Measurements from ENCODE around the gene BCLAF3. TPM values are rescaled to one million over a fixed set of nuclear protein-coding genes. Genes with fewer than 3 reads are reported as not detected.

Gene BCLAF3
- 10 to 100 TPM in 5 of 6 donors, 1 to 10 TPM in 1; 6.1 to 23.0 (median 13.8) TPM for total RNA-seq

GRCh38 chrX:19990556-19991349 lies at the start of gene BCLAF3:
BCLAF3 (minus strand) TSS chrX:19991061; CDS start chrX:19970264, 20,797 bp downstream.
- Histone ChIP-seq H3K4me3 (peak within 1 kb of the TSS; percentile 52 to 82 (median 77)), H3K36me3 (no peaks in the 10 kb centered on the region), H3K27me3 (no peaks in the 10 kb centered on the region), H3K27ac (peak within 1 kb of the TSS; percentile 78 to 88 (median 78)), H3K4me1 (peaks cover 0 to 13% (median 2%) of the 10 kb centered on the region in 4 donors), H3K9me3 (no peaks in the 10 kb centered on the region)
- peak; percentile 99 to 100 for ATAC-seq (ENCODE audit: low FRiP score in 2 of 2)
- no peak for TF ChIP-seq EP300 (IDR thresholded peaks at IDR 0.05)
- peak in 1 of 2 donors; percentile 15 for TF ChIP-seq POLR2AphosphoS5 (IDR thresholded peaks at IDR 0.05)
- peak; percentile 75 to 94 (median 88) for TF ChIP-seq CTCF (IDR thresholded peaks at IDR 0.05)
- peak in 1 of 4 donors; percentile 10 for TF ChIP-seq POLR2A (IDR thresholded peaks at IDR 0.05)
- 19% methylated on average over 39 of the region's 103 CpGs; no CpG with 5 or more reads in 1 of the 2 donors for WGBS, 2 donors
- peak; percentile 93 to 98 for DNase-seq

GRCh38 chrX:20038966-20039365 lies 48.1 kb upstream of the BCLAF3 start:
- TF ChIP-seq POLR2AphosphoS5 (IDR thresholded peaks at IDR 0.05) (no peak), EP300 (IDR thresholded peaks at IDR 0.05) (no peak), CTCF (IDR thresholded peaks at IDR 0.05) (no peak), POLR2A (IDR thresholded peaks at IDR 0.05) (no peak)
- 69 to 87% methylated on average over 3 of the region's 3 CpGs for WGBS, 2 donors
- Histone ChIP-seq H3K27ac (no peak overlapping the region), H3K27me3 (no peaks in the 10 kb centered on the region), H3K36me3 (no peaks in the 10 kb centered on the region), H3K4me1 (no peaks in the 10 kb centered on the region), H3K4me3 (no peak overlapping the region), H3K9me3 (no peaks in the 10 kb centered on the region)
- DNase-seq (no peak), ATAC-seq (ENCODE audit: low FRiP score in 2 of 2) (no peak)

DNA sequence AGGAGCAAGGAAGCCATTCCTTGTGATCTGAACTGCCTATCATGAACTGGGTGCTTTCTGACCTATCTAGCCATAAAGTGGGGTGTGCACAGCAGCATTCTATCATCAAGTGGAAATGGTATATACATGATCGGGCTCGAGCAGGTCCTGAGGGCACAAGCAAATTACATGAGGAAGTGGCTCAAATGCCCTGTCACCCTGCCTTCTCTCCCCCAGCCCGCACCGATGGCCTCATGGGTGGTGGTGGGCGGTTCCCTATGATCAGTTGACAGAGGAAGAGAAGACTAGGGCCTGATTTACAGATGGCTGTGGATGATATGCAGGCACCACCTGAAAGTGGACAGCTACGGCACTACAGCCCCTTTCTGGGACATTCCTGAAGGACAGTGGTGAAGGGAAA lies 46.3 kb upstream of the BCLAF3 start:
- Histone ChIP-seq H3K4me1 (no peaks in the 10 kb centered on the region), H3K4me3 (no peak overlapping the region), H3K9me3 (no peaks in the 10 kb centered on the region), H3K27me3 (no peaks in the 10 kb centered on the region), H3K36me3 (no peaks in the 10 kb centered on the region), H3K27ac (no peak overlapping the region)
- ATAC-seq (ENCODE audit: low FRiP score in 2 of 2) (no peak), DNase-seq (no peak)
- WGBS, 2 donors, result 80 to 86% methylated on average over 2 to 6 of the region's 6 CpGs
- no peak for TF ChIP-seq EP300 (IDR thresholded peaks at IDR 0.05)
- no peak for TF ChIP-seq POLR2A (IDR thresholded peaks at IDR 0.05)
- no peak for TF ChIP-seq POLR2AphosphoS5 (IDR thresholded peaks at IDR 0.05)
- TF ChIP-seq CTCF (IDR thresholded peaks at IDR 0.05), result no peak

- TF ChIP-seq POLR2A (IDR thresholded peaks at IDR 0.05), result no peak
- no peak for TF ChIP-seq POLR2AphosphoS5 (IDR thresholded peaks at IDR 0.05)
- no peak for TF ChIP-seq CTCF (IDR thresholded peaks at IDR 0.05)
- no peak for TF ChIP-seq EP300 (IDR thresholded peaks at IDR 0.05)
- 48 to 67% methylated on average over 2 of the region's 2 CpGs for WGBS, 2 donors
- no peak overlapping the region for H3K4me3 ChIP-seq
- ATAC-seq (ENCODE audit: low FRiP score in 2 of 2) (no peak), DNase-seq (no peak)
- H3K27ac ChIP-seq, result no peak overlapping the region
- no peaks in the 10 kb centered on the region for H3K9me3 ChIP-seq
- no peaks in the 10 kb centered on the region for H3K4me1 ChIP-seq
- no peaks in the 10 kb centered on the region for H3K27me3 ChIP-seq
- H3K36me3 ChIP-seq, result no peaks in the 10 kb centered on the region
Measured at GRCh38 chrX:20032201-20032600, 41.3 kb upstream of the BCLAF3 start.
